GM18861 (cell line): Measurements from ENCODE around the gene OR2C1.

ENCODE experiments used
- ATAC-seq: cut with Tn5 transposase; IDR thresholded peaks from one replicate; pipeline ENCODE4 v1.9.1; 2021; ENCODE audit not compliant: unreplicated experiment

OR2C1 gene

GRCh38 chr16:3355589-3355988, at the start of gene OR2C1:
Gene OR2C1 (plus strand): TSS chr16:3355889. CDS start chr16:3355941, 52 bp downstream.
- ATAC-seq = no peak

- no peak for ATAC-seq
Measured at GRCh38 chr16:3306078-3306477, 49.6 kb upstream of the OR2C1 start.

GRCh38 chr16:3311496-3311895, 44.2 kb upstream of the OR2C1 start:
- no peak for ATAC-seq

GRCh38 chr16:3317315-3317999, 38.2 kb upstream of the OR2C1 start:
- ATAC-seq = no peak

DNA sequence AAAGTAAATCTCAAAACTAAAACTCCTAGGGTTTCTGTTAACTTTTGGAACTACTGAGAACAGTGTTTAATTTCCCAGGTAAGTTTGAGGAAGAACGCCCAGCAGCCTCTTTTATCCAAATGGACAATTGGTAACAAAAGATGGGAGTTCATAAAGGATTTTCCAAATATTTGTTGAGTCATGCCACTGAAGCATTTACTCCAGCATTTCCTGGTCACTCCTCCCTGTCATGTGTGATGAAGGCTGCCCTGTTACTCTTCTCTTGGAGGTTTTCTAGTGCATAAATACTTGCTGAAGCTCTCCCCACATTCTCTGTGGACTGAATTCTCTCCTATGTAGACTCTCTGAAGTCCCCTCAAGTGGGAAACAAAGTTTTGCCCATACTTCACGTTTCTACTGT, 33.9 kb upstream of the OR2C1 start:
- ATAC-seq = no peak

DNA sequence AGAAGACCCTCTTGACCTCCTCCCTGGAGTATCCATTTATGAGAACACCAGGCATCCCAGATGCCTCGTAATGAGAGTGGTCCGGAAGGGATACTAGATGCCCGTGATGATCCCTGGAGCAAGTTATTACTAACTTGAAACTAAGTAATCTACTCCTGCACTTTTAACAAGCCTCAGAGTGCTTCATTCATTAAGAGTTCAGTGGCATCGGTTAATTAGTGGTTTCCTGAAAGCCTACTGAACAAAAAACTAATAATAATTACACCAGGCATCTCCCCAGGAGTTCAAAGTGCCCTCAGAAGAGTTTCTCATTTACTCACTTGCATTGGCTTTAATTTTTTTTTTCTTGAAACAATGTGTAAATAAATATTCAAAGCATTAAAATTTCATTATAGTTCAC, 28.2 kb upstream of the OR2C1 start:
- ATAC-seq = no peak

DNA sequence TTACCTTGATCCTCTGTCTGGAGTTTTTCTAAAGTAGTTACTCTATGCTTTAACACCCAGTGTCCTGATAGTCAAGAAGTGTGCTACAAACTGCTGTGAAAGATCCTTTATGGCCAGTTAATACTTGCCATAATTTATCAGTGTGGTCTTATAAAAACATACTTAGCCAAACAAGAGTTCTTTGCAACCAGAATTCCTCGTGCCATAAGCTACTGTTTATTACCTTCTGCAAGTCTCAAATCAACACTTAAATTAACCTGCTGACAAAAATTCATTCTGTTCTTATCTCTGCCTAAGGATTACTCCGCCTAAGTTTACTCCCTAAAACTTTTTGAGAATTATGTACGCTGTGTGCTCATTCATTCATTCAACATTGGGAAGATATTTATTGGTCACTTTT, 27.6 kb upstream of the OR2C1 start:
- ATAC-seq = no peak

GRCh38 chr16:3328643-3329042, 27.0 kb upstream of the OR2C1 start:
- no peak for ATAC-seq

GRCh38 chr16:3346041-3346440, 9.6 kb upstream of the OR2C1 start:
- no peak for ATAC-seq

DNA sequence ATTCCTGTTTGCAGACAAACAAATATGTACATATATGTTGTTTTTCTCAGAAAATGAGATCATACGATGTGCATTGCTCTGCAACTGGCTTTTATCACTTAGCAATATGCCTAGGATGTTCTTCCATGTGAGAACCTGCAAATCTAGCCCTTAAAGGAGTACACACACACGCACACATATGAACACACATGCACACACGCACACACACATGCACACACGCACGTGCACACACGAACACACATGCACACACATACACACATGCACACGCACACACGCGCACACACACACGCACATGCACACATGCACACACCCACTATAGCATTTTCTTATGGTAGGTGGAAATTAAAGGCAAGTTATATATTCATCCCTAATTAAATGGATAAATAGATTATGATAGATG, 8.1 kb upstream of the OR2C1 start:
- no peak for ATAC-seq

DNA sequence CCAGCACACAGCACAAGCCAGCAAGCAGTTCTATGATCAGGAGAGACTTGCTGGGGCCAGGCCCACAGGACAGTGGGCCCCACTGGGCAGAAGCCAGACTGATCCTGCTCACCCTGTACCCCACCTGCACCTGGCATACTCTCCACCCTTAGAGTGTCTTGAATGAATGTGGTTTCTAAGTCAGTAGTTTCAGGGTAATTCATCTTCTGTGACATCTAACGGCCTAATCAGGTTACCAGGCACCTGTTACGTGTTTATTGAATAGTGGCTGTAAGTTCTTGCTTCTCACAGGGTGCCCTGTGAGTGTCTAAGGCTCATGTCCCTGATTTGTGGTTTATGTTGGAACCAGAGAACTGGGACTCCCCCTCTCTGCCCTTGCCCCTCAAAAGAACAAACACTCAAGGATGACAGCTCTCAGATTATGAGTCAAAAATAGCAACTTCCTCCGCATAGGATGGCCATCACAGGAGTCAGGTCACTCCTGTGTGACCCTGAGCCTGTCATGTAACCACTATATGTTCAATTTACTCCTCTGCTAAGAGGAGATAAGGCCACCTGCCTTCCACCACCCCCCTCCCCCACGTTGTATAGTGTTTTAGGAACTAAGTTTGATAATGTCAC, 7.0 kb upstream of the OR2C1 start:
- no peak for ATAC-seq

- ATAC-seq = no peak
Measured at GRCh38 chr16:3349175-3349574, 6.5 kb upstream of the OR2C1 start.

DNA sequence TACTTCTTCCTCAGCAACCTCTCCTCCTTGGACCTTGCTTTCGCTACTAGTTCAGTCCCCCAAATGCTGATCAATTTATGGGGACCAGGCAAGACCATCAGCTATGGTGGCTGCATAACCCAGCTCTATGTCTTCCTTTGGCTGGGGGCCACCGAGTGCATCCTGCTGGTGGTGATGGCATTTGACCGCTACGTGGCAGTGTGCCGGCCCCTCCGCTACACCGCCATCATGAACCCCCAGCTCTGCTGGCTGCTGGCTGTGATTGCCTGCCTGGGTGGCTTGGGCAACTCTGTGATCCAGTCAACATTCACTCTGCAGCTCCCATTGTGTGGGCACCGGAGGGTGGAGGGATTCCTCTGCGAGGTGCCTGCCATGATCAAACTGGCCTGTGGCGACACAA, 429 bp downstream of the OR2C1 start:
- no peak for ATAC-seq

DNA sequence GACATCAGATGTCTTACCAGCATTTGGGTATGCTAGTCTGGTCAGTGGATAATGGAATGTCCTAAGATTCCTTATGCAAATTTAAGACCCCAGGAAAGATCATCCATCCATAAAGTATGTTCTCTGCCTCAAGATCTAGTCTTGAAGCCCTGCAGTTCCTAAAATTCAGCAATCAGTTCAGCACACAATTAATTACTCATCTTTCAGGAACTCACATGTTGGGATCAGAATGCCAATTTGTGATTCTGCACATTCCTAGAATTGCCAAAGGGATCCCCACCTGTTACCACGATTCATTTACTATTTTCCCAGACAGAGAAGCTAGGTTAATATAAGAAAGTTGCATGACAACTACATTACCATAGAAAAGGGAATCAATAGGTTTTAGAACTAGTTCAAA, 3.2 kb downstream of the OR2C1 start:
- ATAC-seq = no peak

- no peak for ATAC-seq
Measured at GRCh38 chr16:3362931-3363330, 7.2 kb downstream of the OR2C1 start.

GRCh38 chr16:3363793-3364192, 8.1 kb downstream of the OR2C1 start:
- no peak for ATAC-seq

DNA sequence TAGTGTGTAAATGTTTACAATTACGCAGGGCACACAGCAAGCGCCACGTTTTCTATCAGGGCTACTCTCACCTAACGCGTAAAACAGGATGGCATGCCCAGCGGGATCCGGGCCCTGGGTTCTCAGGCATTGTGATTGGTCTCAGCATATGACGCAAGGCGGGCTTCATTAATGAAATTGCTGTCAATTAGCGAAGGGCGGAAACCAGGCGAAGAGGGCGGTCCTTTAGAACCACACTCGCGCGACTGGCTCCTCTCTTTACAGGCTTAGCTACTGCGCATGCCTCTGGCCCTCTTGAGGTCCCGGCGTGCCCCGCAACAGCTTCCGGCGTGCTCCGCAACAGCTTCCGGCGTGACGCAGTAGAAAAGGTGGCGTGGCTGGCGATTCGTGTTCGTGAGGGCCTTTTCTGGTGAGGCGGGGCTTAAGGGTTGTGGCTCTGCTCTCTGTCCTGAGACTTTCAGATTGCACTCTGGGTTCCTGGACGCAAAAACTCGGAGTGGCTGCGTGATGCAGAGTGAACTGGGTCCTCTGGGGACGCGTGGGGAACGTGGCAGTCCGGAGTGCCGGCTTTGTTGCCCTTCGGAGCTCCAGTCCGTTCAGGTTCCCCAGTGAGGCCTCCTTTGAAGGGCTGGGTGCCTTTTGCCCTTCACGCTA, 9.2 kb downstream of the OR2C1 start:
- ATAC-seq = no peak

DNA sequence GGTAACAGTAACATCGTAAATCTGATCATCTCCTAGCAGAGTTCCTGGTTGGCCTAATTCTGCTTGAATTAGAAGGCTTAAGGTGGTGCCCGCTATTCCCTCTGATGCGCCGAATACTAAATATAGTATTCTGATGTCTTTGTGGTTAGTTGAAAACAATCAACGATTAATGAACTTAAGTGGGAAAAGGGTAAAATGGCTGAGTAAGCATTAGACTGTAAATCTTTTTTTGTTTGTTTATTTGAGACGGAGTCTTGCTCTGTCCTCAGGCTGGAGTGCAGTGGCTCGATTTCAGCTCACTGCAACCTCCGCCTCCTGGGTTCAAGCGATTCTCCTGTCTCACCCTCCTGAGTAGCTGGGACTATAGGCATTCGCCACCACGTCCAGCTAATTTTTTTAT, 13.4 kb downstream of the OR2C1 start:
- ATAC-seq = no peak

GRCh38 chr16:3375680-3376079, 20.0 kb downstream of the OR2C1 start:
- ATAC-seq = no peak

DNA sequence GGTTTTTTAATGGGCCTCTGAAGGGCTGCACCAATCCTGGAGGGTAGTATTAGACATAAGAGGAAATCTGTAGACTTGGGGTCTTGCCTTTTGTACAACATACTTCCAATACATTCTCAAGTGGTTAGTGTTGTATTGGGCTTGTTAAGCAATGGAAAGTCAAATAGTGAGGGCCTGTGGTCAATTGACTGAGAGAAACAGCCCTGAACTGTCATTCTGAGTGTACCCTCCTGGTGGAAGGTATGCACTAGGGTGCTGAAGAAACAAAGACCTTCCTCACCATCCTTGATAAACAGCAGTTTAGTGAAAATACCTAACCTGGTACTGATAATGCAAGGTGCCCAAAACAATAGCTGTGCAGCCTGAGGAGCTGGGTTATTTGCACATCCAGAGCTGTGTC, 22.2 kb downstream of the OR2C1 start:
- ATAC-seq = no peak

GRCh38 chr16:3383045-3383448, 27.4 kb downstream of the OR2C1 start:
- ATAC-seq = no peak

DNA sequence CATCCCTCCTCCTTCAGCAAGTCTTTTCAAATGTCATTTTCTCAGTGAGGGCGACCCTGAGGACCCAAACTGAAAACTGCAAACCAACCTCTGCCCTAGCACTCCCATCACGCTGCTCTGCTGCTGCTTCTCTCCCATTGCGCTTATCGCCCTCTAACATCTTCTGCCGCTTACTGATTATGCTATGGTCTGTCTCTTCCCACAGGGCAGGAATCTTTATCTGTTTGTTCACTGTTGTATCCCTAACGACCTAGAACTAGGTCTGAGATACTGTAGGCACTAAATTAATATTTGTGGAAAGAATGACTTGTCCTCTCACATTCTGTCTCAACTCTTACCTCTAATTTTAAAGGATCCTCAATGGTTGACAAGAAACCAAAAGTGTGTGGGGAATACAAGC, 32.6 kb downstream of the OR2C1 start:
- ATAC-seq = no peak
